Measurements from ENCODE around the gene RNU1-1.
"Not testable (repeated sequence)": the region's sequence is repeated elsewhere in the genome, so short reads cannot be mapped to it uniquely, and the experiment has no call there.

The RNU1-1 gene

DNA sequence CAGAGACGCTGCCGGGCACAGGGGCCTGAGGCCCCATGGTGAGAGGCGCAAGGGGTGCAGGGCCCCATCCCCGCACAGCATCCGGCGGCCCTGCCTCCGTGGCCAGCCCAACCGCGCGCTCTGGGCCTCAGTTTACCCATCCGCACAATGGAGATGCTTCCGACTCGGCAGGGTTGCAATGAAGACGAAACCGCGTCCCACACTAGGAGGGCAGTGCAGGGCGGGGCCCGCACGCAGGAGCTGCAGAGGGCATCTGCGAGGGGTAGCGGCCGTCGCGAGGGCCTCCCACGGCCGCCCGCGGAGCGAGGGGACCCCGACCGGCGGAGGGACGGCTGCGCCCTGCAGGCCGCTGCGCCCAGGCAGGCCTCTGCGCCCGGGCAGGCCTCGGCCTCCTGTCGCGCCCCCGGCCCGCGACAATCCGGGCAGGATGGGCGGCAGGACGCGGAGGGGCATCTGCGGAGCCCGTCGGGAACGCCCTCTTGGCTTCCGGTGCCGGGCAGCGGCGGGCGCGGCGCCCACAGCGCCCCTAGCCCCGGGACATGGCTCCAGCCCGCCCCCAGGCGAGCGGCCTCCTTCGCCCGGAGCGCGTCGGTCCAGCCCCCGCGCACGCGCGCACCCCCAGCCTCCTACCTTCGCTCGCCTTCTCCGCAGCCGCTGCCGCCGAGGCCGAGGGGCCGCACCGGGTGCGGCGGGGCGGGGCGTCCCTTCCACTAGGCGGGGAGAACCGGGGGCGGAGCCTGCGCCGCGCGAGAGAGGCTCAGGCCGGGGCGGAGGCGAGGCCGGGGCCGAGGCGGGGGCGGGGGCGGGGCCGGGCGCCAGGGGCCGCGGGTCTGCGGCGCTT lies 15.3 kb downstream of the RNU1-1 start:
- H3K4me3 ChIP-seq: peak overlapping the region; percentile 75 to 94 (median 82)
- H3K27me3 ChIP-seq: no peaks in the 10 kb centered on the region
- H3K27ac ChIP-seq: peak overlapping the region; percentile 43 to 78 (median 74); a peak in 21 of 22 replicates
- H3K4me2 ChIP-seq: peak overlapping the region; percentile 82 to 98 (median 91)
- peaks cover 0 to 13% (median 0%) of the 10 kb centered on the region in 11 experiments; a peak in 4 of 22 replicates for H4K20me1 ChIP-seq
- no peak for TF ChIP-seq Cebpa-rat (IDR thresholded peaks at IDR 0.05)
- no peaks in the 10 kb centered on the region for H3K36me3 ChIP-seq
- peak overlapping the region; percentile 67 to 89 (median 82) for H3K9ac ChIP-seq
- H3K9me3 ChIP-seq (replicated peaks in 1 of 11): no peaks in the 10 kb centered on the region
- peaks cover 21 to 33% (median 25%) of the 10 kb centered on the region in 10 experiments for H3K4me1 ChIP-seq

DNA sequence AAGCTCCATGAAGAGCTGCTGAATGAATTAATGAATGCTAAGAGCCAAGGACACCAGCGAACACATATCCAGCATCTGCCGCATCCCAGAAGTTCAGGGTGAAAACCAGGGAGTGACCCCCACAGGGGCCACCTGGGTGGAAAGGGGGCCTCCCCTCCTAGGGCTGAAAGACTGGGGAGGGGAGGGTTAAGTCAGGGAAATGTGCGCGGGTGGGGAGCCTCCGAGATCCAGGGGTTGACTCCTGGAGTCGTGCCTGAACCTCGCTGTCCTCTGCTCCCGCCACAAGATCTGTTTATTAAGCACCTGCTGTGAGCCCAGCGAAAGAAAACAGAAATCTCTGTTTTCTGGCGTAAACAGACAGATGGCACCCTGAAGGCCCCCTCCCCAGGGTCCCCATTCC lies 16.0 kb downstream of the RNU1-1 start:
- peak overlapping the region; percentile 75 to 94 (median 82) for H3K4me3 ChIP-seq
- H3K27me3 ChIP-seq; H3K9me3 ChIP-seq (replicated peaks in 1 of 11); H3K36me3 ChIP-seq: not testable (repeated sequence)
- peak overlapping the region; percentile 67 to 89 (median 82); a peak in 20 of 22 replicates for H3K9ac ChIP-seq
- peak overlapping the region in 4 of 11 experiments; percentile 69 to 78 (median 76); a peak in 7 of 22 replicates for H3K27ac ChIP-seq
- H4K20me1 ChIP-seq: peaks cover 0 to 13% (median 0%) of the 10 kb centered on the region in 11 experiments; a peak in 4 of 22 replicates
- peak overlapping the region; percentile 82 to 98 (median 91) for H3K4me2 ChIP-seq
- H3K4me1 ChIP-seq: peaks cover 26 to 37% (median 31%) of the 10 kb centered on the region in 10 experiments

DNA sequence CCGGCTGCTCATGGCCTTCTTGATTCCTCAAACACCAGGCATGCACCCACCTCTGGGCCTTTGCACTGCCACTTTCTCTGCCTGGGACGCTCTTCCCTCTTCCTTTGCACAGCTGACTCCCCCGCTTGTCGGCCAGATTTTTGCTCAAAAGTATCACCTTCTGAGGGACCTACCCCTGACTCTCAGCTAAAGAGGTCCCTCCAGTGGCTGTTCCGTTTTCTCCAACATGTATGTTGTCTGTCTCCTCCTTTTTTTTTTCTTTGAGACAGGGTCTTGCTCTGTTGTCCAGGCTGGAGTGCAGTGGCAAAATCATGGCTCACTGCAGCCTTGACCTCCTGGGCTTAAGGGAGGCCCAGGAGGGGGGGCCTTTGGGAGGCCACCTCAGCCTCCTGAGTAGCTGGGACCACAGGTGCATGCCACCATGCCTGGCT lies 16.6 kb downstream of the RNU1-1 start:
- not testable (repeated sequence) for H3K27ac ChIP-seq; H3K9me3 ChIP-seq (replicated peaks in 1 of 11); H3K27me3 ChIP-seq; H3K36me3 ChIP-seq; H3K4me3 ChIP-seq
- H4K20me1 ChIP-seq: peaks cover 0 to 13% (median 0%) of the 10 kb centered on the region in 11 experiments; a peak in 4 of 22 replicates
- H3K4me1 ChIP-seq: peaks cover 29 to 41% (median 36%) of the 10 kb centered on the region in 10 experiments
- peak overlapping the region in 10 of 11 experiments; percentile 82 to 98 (median 90); a peak in 13 of 22 replicates for H3K4me2 ChIP-seq
- peak overlapping the region in 2 of 11 experiments; percentile 79 to 87; a peak in 1 of 22 replicates for H3K9ac ChIP-seq

DNA sequence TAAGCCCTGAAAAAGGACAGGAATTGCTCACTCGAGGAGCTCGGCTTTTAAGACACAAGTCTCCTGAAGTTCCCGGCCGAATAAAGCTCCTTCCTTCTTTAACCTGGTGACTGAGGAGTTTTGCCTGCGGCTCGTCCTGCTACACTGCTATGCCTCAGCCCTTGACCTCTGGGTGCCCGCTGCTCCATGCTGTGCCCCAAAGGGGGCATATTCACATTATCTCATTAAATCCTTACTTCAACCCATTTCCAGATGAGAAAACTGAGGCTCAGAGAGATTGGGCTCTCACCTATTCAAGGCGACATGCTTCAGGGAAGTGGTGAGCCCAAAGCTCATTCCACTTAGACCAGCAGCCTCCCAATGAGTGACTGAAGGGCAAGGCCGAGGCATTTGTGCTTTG lies 20.4 kb downstream of the RNU1-1 start:
- H3K9me3 ChIP-seq (replicated peaks in 1 of 11); H3K9ac ChIP-seq; H3K27me3 ChIP-seq; H3K4me3 ChIP-seq; H3K27ac ChIP-seq: not testable (repeated sequence)
- peaks cover 15 to 22% (median 18%) of the 10 kb centered on the region in 10 experiments; a peak in 19 of 20 replicates for H3K4me1 ChIP-seq
- peaks cover 0 to 22% (median 0%) of the 10 kb centered on the region in 11 experiments; a peak in 5 of 22 replicates for H3K36me3 ChIP-seq
- H3K4me2 ChIP-seq: peak overlapping the region in 2 of 11 experiments; percentile 33 to 50; a peak in 3 of 22 replicates
- H4K20me1 ChIP-seq: peaks cover 0 to 13% (median 0%) of the 10 kb centered on the region in 11 experiments; a peak in 5 of 22 replicates

GRCh38 chr1:16492937-16493336 lies 21.1 kb downstream of the RNU1-1 start:
- not testable (repeated sequence) for H3K27ac ChIP-seq
- peak overlapping the region in 9 of 11 experiments; percentile 3 to 50 (median 30); a peak in 13 of 22 replicates for H3K4me2 ChIP-seq

GRCh38 chr1:16491056-16491675 lies 22.9 kb downstream of the RNU1-1 start:
- Histone ChIP-seq H3K27me3 (no peaks in the 10 kb centered on the region), H4K20me1 (peaks cover 0 to 5% (median 0%) of the 10 kb centered on the region in 11 experiments; a peak in 4 of 22 replicates), H3K9ac (no peak overlapping the region), H3K4me3 (no peak overlapping the region), H3K4me1 (peaks cover 6 to 12% (median 8%) of the 10 kb centered on the region in 10 experiments; a peak in 15 of 20 replicates), H3K36me3 (peaks cover 0 to 40% (median 4%) of the 10 kb centered on the region in 11 experiments; a peak in 6 of 22 replicates), H3K9me3 (replicated peaks in 1 of 11) (no peaks in the 10 kb centered on the region), H3K27ac (no peak overlapping the region), H3K4me2 (no peak overlapping the region)
- no peak for TF ChIP-seq Cebpa-rat (IDR thresholded peaks at IDR 0.05)

More at GRCh38 chr1:16492937-16493336, 21.1 kb downstream of the RNU1-1 start:
- Histone ChIP-seq H3K36me3 (peaks cover 0 to 29% (median 0%) of the 10 kb centered on the region in 11 experiments; a peak in 5 of 22 replicates), H3K4me1 (peaks cover 8 to 15% (median 11%) of the 10 kb centered on the region in 10 experiments; a peak in 18 of 20 replicates), H4K20me1 (peaks cover 0 to 12% (median 0%) of the 10 kb centered on the region in 11 experiments; a peak in 5 of 22 replicates)
- H3K9ac ChIP-seq; H3K9me3 ChIP-seq (replicated peaks in 1 of 11); H3K4me3 ChIP-seq; H3K27me3 ChIP-seq: not testable (repeated sequence)

GRCh38 chr1:16489195-16489880 lies 24.7 kb downstream of the RNU1-1 start:
- not testable (repeated sequence) for H4K20me1 ChIP-seq; H3K9me3 ChIP-seq (replicated peaks in 1 of 11); H3K27me3 ChIP-seq; H3K4me2 ChIP-seq; H3K27ac ChIP-seq; H3K4me3 ChIP-seq; H3K9ac ChIP-seq
- Histone ChIP-seq H3K36me3 (peaks cover 0 to 54% (median 12%) of the 10 kb centered on the region in 11 experiments; a peak in 9 of 22 replicates), H3K4me1 (peaks cover 6 to 12% (median 8%) of the 10 kb centered on the region in 10 experiments; a peak in 15 of 20 replicates)

- H3K27me3 ChIP-seq; H3K4me3 ChIP-seq; H4K20me1 ChIP-seq; H3K27ac ChIP-seq; H3K9ac ChIP-seq; H3K9me3 ChIP-seq (replicated peaks in 1 of 11); H3K4me2 ChIP-seq; H3K4me1 ChIP-seq: not testable (repeated sequence)
- peaks cover 0 to 71% (median 24%) of the 10 kb centered on the region in 11 experiments; a peak in 12 of 22 replicates for H3K36me3 ChIP-seq
Observed at GRCh38 chr1:16487011-16487410, 27.1 kb downstream of the RNU1-1 start.

- H3K27ac ChIP-seq; H3K27me3 ChIP-seq; H3K9me3 ChIP-seq (replicated peaks in 1 of 11); H3K4me2 ChIP-seq; H3K9ac ChIP-seq; H4K20me1 ChIP-seq; H3K4me3 ChIP-seq; H3K4me1 ChIP-seq: not testable (repeated sequence)
- peaks cover 4 to 78% (median 24%) of the 10 kb centered on the region in 11 experiments; a peak in 14 of 22 replicates for H3K36me3 ChIP-seq
Observed at GRCh38 chr1:16486316-16486715, 27.8 kb downstream of the RNU1-1 start.

Data from BLaER1 treated with 17β-estradiol and CSF1 and Interleukin-3, amounts not matched to agents 10 nM and 100 nM (cell line).